Mesendoderm (in vitro differentiated cells): ENCODE data around the gene APOA4.

Experiments
- DNase-seq: peaks from one replicate; pipeline ENCODE4 v3.0.0; 2013
- H2AK5ac ChIP-seq: 2 replicates; pipeline ENCODE4 v1.6.1; 2013; ENCODE audit warnings: low read length, inconsistent platforms
- H2BK120ac ChIP-seq: 2 replicates; pipeline ENCODE4 v1.6.1; 2013; ENCODE audit warnings: low read depth, mild to moderate bottlenecking, low read length, moderate library complexity, mixed read lengths
- H2BK15ac ChIP-seq: replicated peaks from 2 replicates; pipeline ENCODE4 v1.6.1; 2013; ENCODE audit warnings: low read depth, mild to moderate bottlenecking, moderate library complexity
- H2BK5ac ChIP-seq: 2 replicates; pipeline ENCODE4 v1.6.1; 2013; ENCODE audit warnings: low read length, inconsistent platforms
- H3K18ac ChIP-seq: 2 replicates; pipeline ENCODE4 v1.6.1; 2013; ENCODE audit warnings: mild to moderate bottlenecking, low read length, mixed read lengths
- H3K23ac ChIP-seq: one replicate; pipeline ENCODE4 v1.6.1; 2013; ENCODE audit warnings: low read length
- H3K27ac ChIP-seq: 2 replicates; pipeline ENCODE4 v1.5.1; 2013; ENCODE audit warnings: low read depth, mild to moderate bottlenecking, inconsistent platforms, low read length, moderate library complexity
- H3K27me3 ChIP-seq: 2 replicates; pipeline ENCODE4 v1.6.1; 2013; ENCODE audit warnings: low read length, control low read depth, mild to moderate bottlenecking, inconsistent platforms; ENCODE audit not compliant: insufficient read depth, poor library complexity
- H3K36me3 ChIP-seq: 2 replicates; pipeline ENCODE4 v1.6.1; 2013; ENCODE audit warnings: low read length, inconsistent platforms; ENCODE audit not compliant: control insufficient read depth, insufficient read depth
- H3K4ac ChIP-seq: one replicate; pipeline ENCODE4 v1.6.1; 2013; ENCODE audit warnings: low read depth, mild to moderate bottlenecking, low read length, moderate library complexity
- H3K4me1 ChIP-seq: 2 replicates; pipeline ENCODE4 v1.6.1; 2013; ENCODE audit warnings: low read depth, low read length, inconsistent platforms; ENCODE audit not compliant: control insufficient read depth
- H3K4me2 ChIP-seq: 2 replicates; pipeline ENCODE4 v1.6.1; 2013; ENCODE audit warnings: low read length
- H3K4me3 ChIP-seq: 2 replicates; pipeline ENCODE4 v1.5.1; 2013; ENCODE audit warnings: mild to moderate bottlenecking, low read length
- H3K56ac ChIP-seq: one replicate; pipeline ENCODE4 v1.6.1; 2013; ENCODE audit warnings: low read length
- H3K79me1 ChIP-seq: 2 replicates; pipeline ENCODE4 v1.6.1; 2013; ENCODE audit warnings: low read length, inconsistent platforms
- H3K79me2 ChIP-seq: 2 replicates; pipeline ENCODE4 v1.6.1; 2013; ENCODE audit warnings: mild to moderate bottlenecking, low read length; ENCODE audit not compliant: control insufficient read depth, insufficient read depth
- H3K9ac ChIP-seq: 2 replicates; pipeline ENCODE4 v1.6.1; 2013; ENCODE audit warnings: low read length, inconsistent platforms
- H4K5ac ChIP-seq: one replicate; pipeline ENCODE4 v1.6.1; 2013; ENCODE audit warnings: low read length
- H4K8ac ChIP-seq: one replicate; pipeline ENCODE4 v1.6.1; 2013; ENCODE audit warnings: low read depth, mild to moderate bottlenecking, control low read depth, low read length, moderate library complexity
- WGBS: extraction: QIAGEN DNeasy Blood & Tissue Kit; methylation state at CpG from one replicate; pipeline ENCODE4 v1.1.7; 2013; ENCODE audit warnings: low lambda C conversion rate, missing lambda C conversion rate; ENCODE audit not compliant: insufficient coverage; ENCODE audit errors: extremely low coverage; 5-methylcytosine and 5-hydroxymethylcytosine counted together

APOA4 gene

GRCh38 chr11:116812109-116812508 lies 11.0 kb downstream of the APOA4 start:
- H3K9ac ChIP-seq: no peak overlapping the region
- no peak overlapping the region for H2AK5ac ChIP-seq
- H3K4me2 ChIP-seq: no peak overlapping the region
- H3K27me3 ChIP-seq: no peaks in the 10 kb centered on the region
- H3K18ac ChIP-seq: no peak overlapping the region
- H3K79me2 ChIP-seq: no peaks in the 10 kb centered on the region
- no peaks in the 10 kb centered on the region for H3K4me1 ChIP-seq
- no peak overlapping the region for H4K8ac ChIP-seq
- H2BK15ac ChIP-seq: no peak overlapping the region
- H4K5ac ChIP-seq: no peak overlapping the region
- no peak for DNase-seq
- H3K4ac ChIP-seq: no peak overlapping the region
- WGBS: no CpG with 5 or more reads among the region's 4 CpGs
- no peak overlapping the region for H2BK120ac ChIP-seq
- no peaks in the 10 kb centered on the region for H3K79me1 ChIP-seq
- no peak overlapping the region for H3K23ac ChIP-seq
- H3K56ac ChIP-seq: no peak overlapping the region
- no peak overlapping the region for H3K27ac ChIP-seq
- H3K4me3 ChIP-seq: no peak overlapping the region
- no peak overlapping the region for H2BK5ac ChIP-seq
- H3K36me3 ChIP-seq: no peaks in the 10 kb centered on the region

GRCh38 chr11:116811194-116811593 lies 11.9 kb downstream of the APOA4 start:
- H3K4me2 ChIP-seq: no peak overlapping the region
- no peaks in the 10 kb centered on the region for H3K79me2 ChIP-seq
- no peaks in the 10 kb centered on the region for H3K4me1 ChIP-seq
- H3K18ac ChIP-seq: no peak overlapping the region
- H3K27ac ChIP-seq: no peak overlapping the region
- H3K56ac ChIP-seq: no peak overlapping the region
- no peak overlapping the region for H2BK120ac ChIP-seq
- H4K5ac ChIP-seq: no peak overlapping the region
- H3K4me3 ChIP-seq: no peak overlapping the region
- H3K27me3 ChIP-seq: no peaks in the 10 kb centered on the region
- H3K4ac ChIP-seq: no peak overlapping the region
- H3K36me3 ChIP-seq: no peaks in the 10 kb centered on the region
- no peak overlapping the region for H2AK5ac ChIP-seq
- H3K23ac ChIP-seq: no peak overlapping the region
- H3K9ac ChIP-seq: no peak overlapping the region
- H4K8ac ChIP-seq: no peak overlapping the region
- no peaks in the 10 kb centered on the region for H3K79me1 ChIP-seq
- no peak overlapping the region for H2BK15ac ChIP-seq
- no peak for DNase-seq
- H2BK5ac ChIP-seq: no peak overlapping the region
- no CpG with 5 or more reads among the region's 3 CpGs for WGBS

GRCh38 chr11:116808262-116809175 lies 14.6 kb downstream of the APOA4 start:
- no CpG with 5 or more reads among the region's 14 CpGs for WGBS
- Histone ChIP-seq H3K27ac (no peak overlapping the region), H3K23ac (no peak overlapping the region)

GRCh38 chr11:116807601-116808261 lies 15.4 kb downstream of the APOA4 start:
- H3K9ac ChIP-seq: no peak overlapping the region
- H3K4me2 ChIP-seq: no peak overlapping the region
- H3K79me2 ChIP-seq: no peaks in the 10 kb centered on the region
- no peak overlapping the region for H2BK120ac ChIP-seq
- no peak overlapping the region for H3K18ac ChIP-seq
- H4K8ac ChIP-seq: no peak overlapping the region
- no peak overlapping the region for H2BK15ac ChIP-seq
- no CpG with 5 or more reads among the region's 6 CpGs for WGBS
- H3K36me3 ChIP-seq: no peaks in the 10 kb centered on the region
- H3K23ac ChIP-seq: no peak overlapping the region
- no peaks in the 10 kb centered on the region for H3K79me1 ChIP-seq
- H2BK5ac ChIP-seq: no peak overlapping the region
- H4K5ac ChIP-seq: no peak overlapping the region
- no peaks in the 10 kb centered on the region for H3K4me1 ChIP-seq
- no peak overlapping the region for H3K4me3 ChIP-seq
- H3K56ac ChIP-seq: no peak overlapping the region
- H2AK5ac ChIP-seq: no peak overlapping the region
- no peak overlapping the region for H3K4ac ChIP-seq
- no peak for DNase-seq
- no peak overlapping the region for H3K27ac ChIP-seq
- H3K27me3 ChIP-seq: no peaks in the 10 kb centered on the region

More at GRCh38 chr11:116808262-116809175, 14.6 kb downstream of the APOA4 start:
- Histone ChIP-seq H2BK5ac (no peak overlapping the region), H4K5ac (no peak overlapping the region), H3K4me1 (no peaks in the 10 kb centered on the region), H3K4me3 (no peak overlapping the region), H3K36me3 (no peaks in the 10 kb centered on the region), H3K27me3 (no peaks in the 10 kb centered on the region), H2BK15ac (no peak overlapping the region), H3K56ac (no peak overlapping the region), H3K79me2 (no peaks in the 10 kb centered on the region), H2AK5ac (no peak overlapping the region), H2BK120ac (no peak overlapping the region), H3K4me2 (no peak overlapping the region), H3K79me1 (no peaks in the 10 kb centered on the region), H3K9ac (no peak overlapping the region), H3K4ac (no peak overlapping the region), H3K18ac (no peak overlapping the region), H4K8ac (no peak overlapping the region)
- DNase-seq: no peak

- H3K23ac ChIP-seq: no peak overlapping the region
- H3K36me3 ChIP-seq: no peaks in the 10 kb centered on the region
- no peak overlapping the region for H3K9ac ChIP-seq
- H3K4me3 ChIP-seq: no peak overlapping the region
- no peak overlapping the region for H3K4ac ChIP-seq
- no peak overlapping the region for H3K56ac ChIP-seq
- H3K27ac ChIP-seq: no peak overlapping the region
- no peak overlapping the region for H2AK5ac ChIP-seq
- no peak overlapping the region for H3K4me2 ChIP-seq
- DNase-seq: no peak
- no peaks in the 10 kb centered on the region for H3K27me3 ChIP-seq
- no peak overlapping the region for H4K8ac ChIP-seq
- H2BK15ac ChIP-seq: no peak overlapping the region
- no peak overlapping the region for H4K5ac ChIP-seq
- no peak overlapping the region for H3K18ac ChIP-seq
- no peaks in the 10 kb centered on the region for H3K79me1 ChIP-seq
- no peaks in the 10 kb centered on the region for H3K79me2 ChIP-seq
- no peaks in the 10 kb centered on the region for H3K4me1 ChIP-seq
- H2BK120ac ChIP-seq: no peak overlapping the region
- no peak overlapping the region for H2BK5ac ChIP-seq
- WGBS: no CpG with 5 or more reads among the region's 3 CpGs
Measured at GRCh38 chr11:116804001-116804400, 19.1 kb downstream of the APOA4 start.
